Gastroesophageal sphincter (tissue), 3 donors: Measurements from ENCODE around the gene FBXO3.

ENCODE experiments used
- CTCF ChIP-seq, 4 experiments: fragments of 200-600 bp in 2 of 4; fragments of 450-650 bp in 2 of 4; sonication (generic) in 1 of 4; IDR thresholded peaks; one replicate each; pipeline ENCODE4 v1.5.1; 2017 to 2019; ENCODE audit warnings: antibody characterized with exemption in 4 of 4, mild to moderate bottlenecking in 2 of 4, moderate library complexity in 2 of 4
- EP300 ChIP-seq: sonication (generic); formaldehyde crosslinking; IDR thresholded peaks from one replicate; pipeline ENCODE4 v1.6.1; 2017; ENCODE audit warnings: antibody characterized with exemption, mild to moderate bottlenecking

DNA sequence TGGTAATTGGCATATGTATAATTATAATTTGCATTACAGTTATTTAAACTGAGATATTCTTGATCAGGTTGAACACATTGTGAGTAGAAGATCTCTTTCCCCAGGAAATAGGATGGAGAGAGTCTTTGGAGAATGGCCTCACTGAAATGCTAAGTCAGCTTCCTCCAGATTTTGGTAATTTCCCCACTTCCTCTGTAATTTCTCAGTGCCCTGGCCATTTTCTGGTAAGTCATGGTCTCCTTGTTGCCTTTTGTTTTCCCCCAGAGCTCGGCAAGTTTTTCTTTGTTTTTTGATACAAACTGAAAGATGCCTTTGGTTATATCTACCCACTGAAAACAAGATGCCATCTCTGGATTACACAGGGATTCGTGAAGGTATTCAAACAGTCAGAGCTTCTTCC lies 12.8 kb upstream of the FBXO3 start:
- no peak for TF ChIP-seq CTCF (IDR thresholded peaks at IDR 0.05)
- no peak for TF ChIP-seq EP300
